CD4-positive, alpha-beta memory T cell (primary cell): Measurements from ENCODE around the gene PDE3B. TPM values are rescaled to one million over a fixed set of nuclear protein-coding genes. Genes with fewer than 3 reads are reported as not detected.
"Not testable (repeated sequence)": the region's sequence is repeated elsewhere in the genome, so short reads cannot be mapped to it uniquely, and the experiment has no call there.

Source experiments
- CTCF ChIA-PET: fragments of 350-600 bp; sonication (Branson Sonifier 250); formaldehyde crosslinking; loops from one replicate; lab custom pipeline; 2021; ENCODE audit warnings: inconsistent platforms; ENCODE audit not compliant: partially characterized antibody; lab: Charles Lee
- POLR2A ChIA-PET: fragments of 350-600 bp; sonication (Branson Sonifier 250); formaldehyde crosslinking; loops from one replicate; lab custom pipeline; 2021; ENCODE audit not compliant: partially characterized antibody; lab: Charles Lee
- DNase-seq, 5 donors: peaks; one replicate each; pipeline versions ENCODE4 v3.0.0 to v3.0.0-alpha.2; 2020 to 2022; ENCODE audit warnings: mixed read lengths in 1 of 5
- H3K27ac ChIP-seq: one replicate; pipeline ENCODE4 v1.7.0; 2013; ENCODE audit warnings: low read depth, low read length
- H3K27me3 ChIP-seq: 2 replicates; pipeline ENCODE4 v1.7.0; 2013; ENCODE audit warnings: mild to moderate bottlenecking, low read length, moderate library complexity; ENCODE audit not compliant: insufficient read depth
- H3K36me3 ChIP-seq: 2 replicates; pipeline ENCODE4 v1.7.0; 2013; ENCODE audit warnings: mild to moderate bottlenecking, low read length, moderate library complexity; ENCODE audit not compliant: insufficient read depth
- H3K4me1 ChIP-seq: 2 replicates; pipeline ENCODE4 v1.7.0; 2013; ENCODE audit warnings: mild to moderate bottlenecking, low read length, moderate library complexity; ENCODE audit not compliant: insufficient read depth
- H3K4me3 ChIP-seq, 2 donors: one replicate each; pipeline ENCODE4 v1.7.0; 2013; ENCODE audit warnings: low read length in 2 of 2, mild to moderate bottlenecking in 1 of 2
- H3K9me3 ChIP-seq, 2 donors: one replicate each; pipeline ENCODE4 v1.7.0; 2013; ENCODE audit warnings: low read length in 2 of 2, control low read depth in 1 of 2; ENCODE audit not compliant: control insufficient read depth in 1 of 2
- H3K27ac Mint-ChIP-seq, 7 donors: one replicate each; pipeline ENCODE4 v1.8.0; 2020 to 2021; ENCODE audit warnings: mixed read lengths in 7 of 7, mild to moderate bottlenecking in 6 of 7, inconsistent platforms in 3 of 7, moderate library complexity in 3 of 7
- H3K27me3 Mint-ChIP-seq, 2 donors: one replicate each; pipeline ENCODE4 v1.8.0; 2020 to 2021; ENCODE audit warnings: mixed read lengths in 2 of 2
- H3K36me3 Mint-ChIP-seq, 2 donors: one replicate each; pipeline ENCODE4 v1.8.0; 2020 to 2021; ENCODE audit warnings: mixed read lengths in 2 of 2, inconsistent platforms in 1 of 2, mild to moderate bottlenecking in 1 of 2
- H3K4me1 Mint-ChIP-seq, 4 donors: one replicate each; pipeline ENCODE4 v1.8.0; 2020 to 2021; ENCODE audit warnings: mixed read lengths in 4 of 4, mild to moderate bottlenecking in 1 of 4
- H3K4me3 Mint-ChIP-seq, 8 donors: one replicate each; pipeline ENCODE4 v1.8.0; 2020 to 2021; ENCODE audit warnings: mixed read lengths in 8 of 8, mild to moderate bottlenecking in 7 of 8, moderate library complexity in 6 of 8, inconsistent platforms in 3 of 8
- H3K9me3 Mint-ChIP-seq, 8 donors: one replicate each; pipeline ENCODE4 v1.8.0; 2020 to 2021; ENCODE audit warnings: mixed read lengths in 8 of 8, mild to moderate bottlenecking in 5 of 8, inconsistent platforms in 3 of 8, moderate library complexity in 1 of 8
- intact Hi-C: fragments of 100-400 bp; cut with micrococcal nuclease; formaldehyde crosslinking; loops from one replicate; pipeline ENCODE4 v1.15.1; 2023
- polyA plus RNA-seq, 2 donors: library from polyadenylated mRNA; unstranded; fragments of 300-500 nt; fragmentation: Illumina TruSeq; gene quantifications; one replicate each; pipeline ENCODE4 v1.2.3, GENCODE V29; 2021
- total RNA-seq, 2 experiments: library from RNA; stranded (reverse); gene quantifications; one replicate each; pipeline ENCODE4 v1.2.3, GENCODE V29; 2021

PDE3B gene
- total and polyA plus RNA-seq, 4 experiments from 2014 or later, result 34.1 to 222 (median 131) TPM

GRCh38 chr11:14625586-14626205 lies 17.9 kb upstream of the PDE3B start:
- no peak overlapping the region for H3K27ac ChIP-seq
- no peak overlapping the region for H3K4me3 ChIP-seq
- DNase-seq, result no peak
- Mint-ChIP-seq H3K27me3 (no peaks in the 10 kb centered on the region), H3K36me3 (peaks cover 0 to 7% of the 10 kb centered on the region in 2 donors), H3K4me3 (peak overlapping the region in 4 of 8 donors; percentile 40 to 59 (median 52)), H3K4me1 (peaks cover 34 to 64% (median 49%) of the 10 kb centered on the region in 4 donors), H3K9me3 (peaks cover 0 to 3% (median 0%) of the 10 kb centered on the region in 8 donors), H3K27ac (peak overlapping the region in 4 of 7 donors; percentile 11 to 62 (median 51))
- no peaks in the 10 kb centered on the region for H3K9me3 ChIP-seq
- peaks cover 33% of the 10 kb centered on the region for H3K4me1 ChIP-seq
- CTCF ChIA-PET, result interaction anchor here (1.0 to 5.6 kb wide), 7 partner anchors 16 to 282 kb away, joined by 3 to 81 read pairs (median 7); partner anchors contain the start of gene PDE3B
- intact Hi-C loops, result no loop called here
- H3K36me3 ChIP-seq, result no peaks in the 10 kb centered on the region
- POLR2A ChIA-PET, result interaction anchor here (0.6 to 5.3 kb wide), 4 partner anchors 14 to 168 kb away, joined by 3 to 52 read pairs (median 7); partner anchors contain the start of gene PDE3B
- H3K27me3 ChIP-seq, result no peaks in the 10 kb centered on the region

- Histone ChIP-seq H3K9me3 (no peaks in the 10 kb centered on the region), H3K36me3 (no peaks in the 10 kb centered on the region), H3K4me1 (peaks cover 33% of the 10 kb centered on the region), H3K27ac (no peak overlapping the region), H3K27me3 (no peaks in the 10 kb centered on the region), H3K4me3 (no peak overlapping the region)
- H3K9me3 Mint-ChIP-seq, result peaks cover 0 to 6% (median 5%) of the 10 kb centered on the region in 8 donors
- H3K27me3 Mint-ChIP-seq, result no peaks in the 10 kb centered on the region
- ChIA-PET CTCF (interaction anchor here (1.3 to 2.1 kb wide), 2 partner anchors 17 to 19 kb away, joined by 4 to 8 read pairs; partner anchors contain the start of gene PDE3B), POLR2A (interaction anchor here (0.9 to 5.3 kb wide), 3 partner anchors 13 to 48 kb away, joined by 4 to 52 read pairs (median 10); partner anchors contain the start of gene PDE3B)
- peaks cover 35 to 64% (median 48%) of the 10 kb centered on the region in 4 donors for H3K4me1 Mint-ChIP-seq
- H3K4me3 Mint-ChIP-seq, result peak overlapping the region in 4 of 8 donors; percentile 21 to 63 (median 44)
- H3K36me3 Mint-ChIP-seq, result peaks cover 0 to 10% of the 10 kb centered on the region in 2 donors
- intact Hi-C loops, result no loop called here
- no peak for DNase-seq
- peak overlapping the region in 2 of 7 donors; percentile 61 to 82 for H3K27ac Mint-ChIP-seq
Observed at GRCh38 chr11:14626650-14627049, 17.0 kb upstream of the PDE3B start.

GRCh38 chr11:14633506-14634224 lies 9.9 kb upstream of the PDE3B start:
- H3K4me1 ChIP-seq, result peaks cover 46% of the 10 kb centered on the region
- H3K36me3 ChIP-seq, H3K27me3 Mint-ChIP-seq, H3K27ac ChIP-seq, H3K4me3 ChIP-seq, H3K36me3 Mint-ChIP-seq, intact Hi-C loops, H3K27me3 ChIP-seq, H3K9me3 ChIP-seq: not testable (repeated sequence)
- Mint-ChIP-seq H3K4me3 (peak overlapping the region; percentile 26 to 85 (median 63)), H3K9me3 (peaks cover 0 to 11% (median 7%) of the 10 kb centered on the region in 8 donors), H3K4me1 (peaks cover 37 to 57% (median 43%) of the 10 kb centered on the region in 4 donors), H3K27ac (peak overlapping the region; percentile 60 to 96 (median 89))
- ChIA-PET POLR2A (interaction anchor here (0.7 to 4.8 kb wide), 7 partner anchors 9 to 131 kb away, joined by 3 to 66 read pairs (median 4); partner anchors contain the start of gene PDE3B), CTCF (interaction anchor here (3.5 to 4.4 kb wide), 2 partner anchors 11 to 55 kb away, joined by 18 to 25 read pairs; no protein-coding TSS in a partner anchor)
- DNase-seq, result peak; percentile 64 to 76 (median 73)

GRCh38 chr11:14634813-14635212 lies 8.8 kb upstream of the PDE3B start:
- no peaks in the 10 kb centered on the region for H3K9me3 ChIP-seq
- DNase-seq, result no peak
- ChIA-PET CTCF (interaction anchor here (0.8 to 4.4 kb wide), 7 partner anchors 10 to 273 kb away, joined by 3 to 25 read pairs (median 3); no protein-coding TSS in a partner anchor), POLR2A (interaction anchor here (1.0 to 4.8 kb wide), 9 partner anchors 10 to 97 kb away, joined by 3 to 66 read pairs (median 4); partner anchors contain the start of gene PDE3B)
- no peaks in the 10 kb centered on the region for H3K36me3 ChIP-seq
- H3K27me3 ChIP-seq, result no peaks in the 10 kb centered on the region
- H3K4me1 ChIP-seq, result peaks cover 55% of the 10 kb centered on the region
- intact Hi-C loops, result loop anchor here (1.0 kb wide), 1 partner anchor 8 kb away; the partner anchor contains the start of gene PDE3B
- Mint-ChIP-seq H3K36me3 (peaks cover 4 to 7% of the 10 kb centered on the region in 2 donors), H3K9me3 (peaks cover 0 to 11% (median 7%) of the 10 kb centered on the region in 8 donors), H3K4me1 (peaks cover 43 to 64% (median 49%) of the 10 kb centered on the region in 4 donors), H3K4me3 (peak overlapping the region in 7 of 8 donors; percentile 4 to 82 (median 54)), H3K27ac (peak overlapping the region; percentile 65 to 92 (median 80)), H3K27me3 (no peaks in the 10 kb centered on the region)
- no peak overlapping the region for H3K4me3 ChIP-seq
- no peak overlapping the region for H3K27ac ChIP-seq

GRCh38 chr11:14635546-14635945 lies 8.1 kb upstream of the PDE3B start:
- H3K4me1 Mint-ChIP-seq, result peaks cover 49 to 71% (median 55%) of the 10 kb centered on the region in 4 donors
- no peak for DNase-seq
- Histone ChIP-seq H3K27me3 (no peaks in the 10 kb centered on the region), H3K4me3 (no peak overlapping the region), H3K9me3 (no peaks in the 10 kb centered on the region), H3K36me3 (no peaks in the 10 kb centered on the region), H3K4me1 (peaks cover 62% of the 10 kb centered on the region), H3K27ac (no peak overlapping the region)
- peak overlapping the region; percentile 44 to 86 (median 84) for H3K27ac Mint-ChIP-seq
- H3K27me3 Mint-ChIP-seq, result no peaks in the 10 kb centered on the region
- ChIA-PET POLR2A (interaction anchor here (1.2 to 5.1 kb wide), 8 partner anchors 9 to 129 kb away, joined by 3 to 66 read pairs (median 7); partner anchors contain the start of genes PDE3B and PSMA1), CTCF (interaction anchor here (1.0 to 4.4 kb wide), 6 partner anchors 9 to 273 kb away, joined by 3 to 25 read pairs (median 4); no protein-coding TSS in a partner anchor)
- H3K36me3 Mint-ChIP-seq, result peaks cover 4 to 7% of the 10 kb centered on the region in 2 donors
- H3K9me3 Mint-ChIP-seq, result peaks cover 0 to 11% (median 7%) of the 10 kb centered on the region in 8 donors
- peak overlapping the region in 6 of 8 donors; percentile 14 to 82 (median 43) for H3K4me3 Mint-ChIP-seq
- intact Hi-C loops, result loop anchor here (1.0 kb wide), 1 partner anchor 8 kb away; the partner anchor contains the start of gene PDE3B

GRCh38 chr11:14636119-14636518 lies 7.5 kb upstream of the PDE3B start:
- Mint-ChIP-seq H3K4me3 (peak overlapping the region in 7 of 8 donors; percentile 13 to 71 (median 44)), H3K9me3 (peaks cover 0 to 9% (median 5%) of the 10 kb centered on the region in 8 donors), H3K4me1 (peaks cover 51 to 76% (median 57%) of the 10 kb centered on the region in 4 donors), H3K27ac (peak overlapping the region; percentile 37 to 92 (median 80)), H3K27me3 (no peaks in the 10 kb centered on the region), H3K36me3 (peaks cover 2 to 7% of the 10 kb centered on the region in 2 donors)
- ChIA-PET POLR2A (interaction anchor here (0.6 to 5.1 kb wide), 11 partner anchors 9 to 129 kb away, joined by 3 to 66 read pairs (median 5); partner anchors contain the start of genes PDE3B and PSMA1), CTCF (interaction anchor here (1.3 to 4.4 kb wide), 5 partner anchors 9 to 272 kb away, joined by 3 to 25 read pairs (median 10); no protein-coding TSS in a partner anchor)
- Histone ChIP-seq H3K4me3 (no peak overlapping the region), H3K9me3 (no peaks in the 10 kb centered on the region), H3K36me3 (no peaks in the 10 kb centered on the region), H3K4me1 (peaks cover 68% of the 10 kb centered on the region), H3K27me3 (no peaks in the 10 kb centered on the region), H3K27ac (no peak overlapping the region)
- peak in 1 of 5 donors; percentile 23 for DNase-seq
- intact Hi-C loops, result no loop called here
